Activated naive CD8-positive, alpha-beta T cell (primary cell): ENCODE results near the gene HNRNPUL1.
A peak's percentile ranks its signal among the peaks of the same experiment; 100 is the strongest.
"Not testable (repeated sequence)": the region's sequence is repeated elsewhere in the genome, so short reads cannot be mapped to it uniquely, and the experiment has no call there.

Experiments used
- H3K27ac Mint-ChIP-seq: one replicate; pipeline ENCODE4 v1.8.0; 2021; ENCODE audit warnings: mixed read lengths
- H3K27me3 Mint-ChIP-seq: one replicate; pipeline ENCODE4 v1.8.0; 2021; ENCODE audit warnings: mixed read lengths
- H3K36me3 Mint-ChIP-seq: one replicate; pipeline ENCODE4 v1.8.0; 2021; ENCODE audit warnings: mixed read lengths
- H3K4me1 Mint-ChIP-seq: one replicate; pipeline ENCODE4 v1.8.0; 2021; ENCODE audit warnings: low read depth, mixed read lengths
- H3K4me3 Mint-ChIP-seq: one replicate; pipeline ENCODE4 v1.8.0; 2021; ENCODE audit warnings: mild to moderate bottlenecking, mixed read lengths
- H3K9me3 Mint-ChIP-seq: one replicate; pipeline ENCODE4 v1.8.0; 2021; ENCODE audit warnings: low read depth, mixed read lengths

HNRNPUL1 gene

DNA sequence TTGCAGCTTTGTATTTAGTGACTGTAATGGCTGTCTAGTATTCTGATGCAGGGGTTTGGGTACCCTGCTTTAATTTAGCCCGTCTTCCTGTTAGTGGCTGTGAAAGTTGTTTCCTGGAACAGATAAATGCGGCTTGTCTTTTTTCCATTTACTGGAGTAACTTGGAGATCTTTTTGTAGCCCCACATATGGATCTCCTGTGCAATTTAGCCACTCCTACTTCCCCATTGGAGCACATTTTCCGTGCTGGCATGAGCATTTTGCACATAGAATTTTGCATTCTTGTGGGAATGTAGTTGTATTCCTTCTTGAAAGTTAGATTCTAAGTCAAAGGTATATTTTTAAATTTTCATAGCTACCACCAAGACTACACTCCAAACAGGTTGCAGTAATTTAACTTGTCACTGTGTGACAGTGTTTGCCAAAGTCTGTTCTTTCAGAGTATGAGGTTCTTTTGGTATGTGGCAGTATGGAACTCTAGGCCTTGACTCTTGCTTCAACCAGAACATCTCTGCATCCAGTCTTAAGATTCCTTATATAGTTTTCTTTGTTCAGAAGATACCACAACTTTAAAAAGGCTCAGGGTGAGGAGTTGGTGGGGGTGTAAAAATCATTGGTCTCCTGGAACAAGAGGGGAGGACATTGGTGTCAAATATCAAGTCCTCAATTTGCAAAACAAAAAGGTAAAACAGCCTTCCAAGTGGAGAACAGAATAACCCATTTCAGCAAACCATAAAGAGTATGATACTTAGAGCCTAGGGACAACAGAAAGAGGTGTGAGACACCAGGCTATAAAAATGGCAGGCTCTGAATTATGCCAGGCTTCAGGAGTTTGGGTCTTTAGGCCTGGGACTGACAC, 24.7 kb downstream of the HNRNPUL1 start:
- no peaks in the 10 kb centered on the region for H3K9me3 Mint-ChIP-seq
- H3K4me1 Mint-ChIP-seq: peaks cover 3% of the 10 kb centered on the region
- H3K27ac Mint-ChIP-seq: peak overlapping the region; percentile 34
- no peaks in the 10 kb centered on the region for H3K27me3 Mint-ChIP-seq
- H3K36me3 Mint-ChIP-seq: peaks cover 5% of the 10 kb centered on the region
- H3K4me3 Mint-ChIP-seq: no peak overlapping the region

- not testable (repeated sequence) for H3K4me3 Mint-ChIP-seq, H3K9me3 Mint-ChIP-seq, H3K4me1 Mint-ChIP-seq, H3K27me3 Mint-ChIP-seq, H3K36me3 Mint-ChIP-seq, H3K27ac Mint-ChIP-seq
These were observed 25.6 kb downstream of the HNRNPUL1 start for GRCh38 chr19:41289814-41290213.

GRCh38 chr19:41294393-41294792, 30.2 kb downstream of the HNRNPUL1 start:
- Mint-ChIP-seq H3K9me3 (no peaks in the 10 kb centered on the region), H3K27me3 (no peaks in the 10 kb centered on the region), H3K27ac (no peak overlapping the region), H3K36me3 (peaks cover 9% of the 10 kb centered on the region), H3K4me1 (peaks cover 46% of the 10 kb centered on the region), H3K4me3 (no peak overlapping the region)

DNA sequence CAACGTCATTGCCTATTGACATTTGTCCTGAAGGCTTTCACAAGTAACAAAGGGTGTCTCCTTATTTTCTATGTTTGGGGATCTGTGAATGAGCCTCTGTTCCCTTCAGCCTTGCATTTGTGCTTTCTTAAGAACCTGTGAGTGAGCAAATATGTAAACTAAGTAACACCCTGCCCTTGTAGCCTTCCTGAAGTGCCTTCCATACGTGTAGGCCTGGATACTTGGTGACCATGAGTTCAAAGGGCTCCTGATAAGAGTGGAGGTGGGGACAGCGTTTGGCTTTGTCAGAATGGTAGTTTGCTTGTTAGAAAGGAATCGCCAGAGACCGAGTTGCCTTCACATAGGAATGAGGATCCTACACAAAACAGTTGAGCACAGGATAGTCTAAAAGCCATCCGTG, 31.3 kb downstream of the HNRNPUL1 start:
- peaks cover 16% of the 10 kb centered on the region for H3K36me3 Mint-ChIP-seq
- H3K9me3 Mint-ChIP-seq: no peaks in the 10 kb centered on the region
- H3K4me1 Mint-ChIP-seq: peaks cover 57% of the 10 kb centered on the region
- no peaks in the 10 kb centered on the region for H3K27me3 Mint-ChIP-seq
- no peak overlapping the region for H3K27ac Mint-ChIP-seq
- H3K4me3 Mint-ChIP-seq: no peak overlapping the region

DNA sequence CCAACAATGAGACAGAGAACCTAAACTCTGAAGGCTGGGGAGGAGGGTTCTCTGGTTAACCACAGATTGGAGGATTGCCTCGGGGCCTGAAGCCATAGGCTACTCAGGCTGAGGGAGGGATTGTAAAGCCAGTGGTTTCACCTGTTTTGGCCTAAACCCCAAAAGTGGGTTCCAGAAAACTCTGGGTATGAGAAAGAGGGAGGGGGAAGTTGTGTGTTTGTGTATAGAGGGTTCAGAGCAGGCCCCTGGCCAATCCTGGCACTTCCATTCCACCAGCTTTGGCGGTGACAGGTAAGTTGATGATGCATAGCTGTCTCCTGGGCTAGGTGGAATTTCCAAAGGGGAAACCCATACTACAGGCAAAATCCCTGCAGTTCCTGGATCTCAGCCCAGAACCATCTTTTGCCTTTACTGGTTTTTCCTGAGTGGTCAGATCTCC, 32.3 kb downstream of the HNRNPUL1 start:
- Mint-ChIP-seq H3K27me3 (no peaks in the 10 kb centered on the region), H3K4me3 (no peak overlapping the region), H3K9me3 (no peaks in the 10 kb centered on the region), H3K4me1 (peaks cover 67% of the 10 kb centered on the region), H3K27ac (peak overlapping the region; percentile 89), H3K36me3 (peaks cover 18% of the 10 kb centered on the region)

DNA sequence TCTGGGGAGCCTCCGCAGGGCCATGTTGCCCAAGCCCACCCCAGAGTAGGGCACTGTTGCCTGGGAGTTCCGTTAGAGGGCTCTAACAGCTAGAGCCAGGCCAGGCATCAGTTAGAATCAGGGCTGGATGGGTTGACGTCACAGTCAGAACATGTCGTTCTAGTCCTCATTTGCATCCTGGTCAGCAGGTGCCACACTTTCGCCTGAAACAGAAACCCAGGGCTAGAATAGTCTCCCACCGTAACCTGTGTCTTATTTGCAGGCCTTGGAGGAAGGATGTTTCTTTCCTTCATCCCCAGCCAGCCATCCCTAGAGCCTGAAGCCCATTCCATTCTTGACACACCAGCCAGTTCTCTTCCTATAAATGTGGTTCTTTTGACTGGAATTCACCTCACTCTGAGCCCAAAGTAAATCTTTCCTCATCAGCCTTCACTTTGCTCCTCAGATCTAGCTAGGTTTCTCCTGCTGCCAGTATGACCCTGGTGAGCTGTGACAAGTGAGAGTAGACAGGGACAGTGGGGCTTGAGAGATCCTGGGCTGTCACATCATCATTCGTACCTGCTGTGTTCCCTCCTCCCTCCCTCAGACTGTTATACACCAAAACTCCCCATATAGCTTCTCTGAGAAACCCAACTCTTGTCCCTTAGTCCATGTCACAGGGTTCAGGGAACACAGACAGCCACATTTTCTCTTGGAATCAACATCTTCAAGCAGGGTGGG, 33.6 kb downstream of the HNRNPUL1 start:
- Mint-ChIP-seq H3K9me3 (no peaks in the 10 kb centered on the region), H3K4me3 (peak overlapping the region; percentile 66), H3K36me3 (peaks cover 21% of the 10 kb centered on the region), H3K4me1 (peaks cover 79% of the 10 kb centered on the region), H3K27ac (peak overlapping the region; percentile 89), H3K27me3 (no peaks in the 10 kb centered on the region)

- H3K36me3 Mint-ChIP-seq: peaks cover 21% of the 10 kb centered on the region
These were observed 34.3 kb downstream of the HNRNPUL1 start for GRCh38 chr19:41298348-41298964.

DNA sequence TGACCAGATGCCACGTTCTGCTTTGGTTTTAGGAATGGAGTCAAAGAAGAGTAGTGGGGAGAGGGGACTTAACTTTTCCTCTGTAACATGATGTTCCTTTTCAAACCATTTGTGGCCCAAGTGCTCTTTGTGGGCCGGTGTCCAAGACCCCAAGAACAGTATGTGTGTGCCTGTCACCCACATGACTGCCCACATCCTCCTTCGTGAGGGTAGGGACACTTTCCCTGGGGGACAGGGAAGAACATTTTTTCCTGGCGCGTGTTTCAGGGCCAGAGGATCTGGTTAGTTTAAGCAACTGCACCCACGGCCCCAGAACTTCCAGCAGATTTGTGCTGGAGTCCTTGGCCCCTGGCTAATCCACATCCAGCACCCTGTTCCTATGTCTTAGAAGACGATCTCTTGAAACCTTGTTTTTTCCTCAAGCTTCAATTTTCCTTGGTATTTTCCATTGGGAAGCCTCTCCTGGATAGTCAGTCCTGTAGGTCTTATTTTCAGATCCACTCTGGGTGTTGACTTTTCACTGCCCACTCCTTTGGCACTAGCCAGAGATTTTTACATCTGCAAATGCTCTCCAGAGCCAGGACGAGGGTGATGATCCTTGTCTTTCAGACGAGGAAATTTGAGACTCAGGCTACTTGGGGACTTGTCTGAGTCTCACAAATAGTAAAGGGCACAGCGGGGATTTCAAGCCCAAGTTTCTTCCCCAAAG, 35.0 kb downstream of the HNRNPUL1 start:
- Mint-ChIP-seq H3K36me3 (peaks cover 23% of the 10 kb centered on the region), H3K27ac (peak overlapping the region; percentile 77), H3K4me1 (peaks cover 93% of the 10 kb centered on the region), H3K4me3 (peak overlapping the region; percentile 27), H3K9me3 (no peaks in the 10 kb centered on the region), H3K27me3 (no peaks in the 10 kb centered on the region)

More at GRCh38 chr19:41298348-41298964, 34.3 kb downstream of the HNRNPUL1 start:
- Mint-ChIP-seq H3K9me3 (no peaks in the 10 kb centered on the region), H3K27ac (peak overlapping the region; percentile 89), H3K4me3 (peak overlapping the region; percentile 66), H3K4me1 (peaks cover 85% of the 10 kb centered on the region), H3K27me3 (no peaks in the 10 kb centered on the region)

- peak overlapping the region; percentile 77 for H3K27ac Mint-ChIP-seq
- peaks cover 21% of the 10 kb centered on the region for H3K36me3 Mint-ChIP-seq
- no peaks in the 10 kb centered on the region for H3K9me3 Mint-ChIP-seq
- H3K27me3 Mint-ChIP-seq: no peaks in the 10 kb centered on the region
- H3K4me3 Mint-ChIP-seq: peak overlapping the region; percentile 27
- H3K4me1 Mint-ChIP-seq: peaks cover 95% of the 10 kb centered on the region
These were observed 35.5 kb downstream of the HNRNPUL1 start for GRCh38 chr19:41299755-41300089.

GRCh38 chr19:41300555-41300954, 36.4 kb downstream of the HNRNPUL1 start:
- H3K4me1 Mint-ChIP-seq: peaks cover 98% of the 10 kb centered on the region
- H3K27me3 Mint-ChIP-seq: no peaks in the 10 kb centered on the region
- H3K4me3 Mint-ChIP-seq: peak overlapping the region; percentile 42
- H3K27ac Mint-ChIP-seq: peak overlapping the region; percentile 96
- peaks cover 18% of the 10 kb centered on the region for H3K36me3 Mint-ChIP-seq
- no peaks in the 10 kb centered on the region for H3K9me3 Mint-ChIP-seq

GRCh38 chr19:41302624-41303351, 38.6 kb downstream of the HNRNPUL1 start:
- peak overlapping the region; percentile 96 for H3K27ac Mint-ChIP-seq
- H3K4me3 Mint-ChIP-seq: peak overlapping the region; percentile 84
- peaks cover 98% of the 10 kb centered on the region for H3K4me1 Mint-ChIP-seq
- H3K9me3 Mint-ChIP-seq: no peaks in the 10 kb centered on the region
- H3K27me3 Mint-ChIP-seq: no peaks in the 10 kb centered on the region
- H3K36me3 Mint-ChIP-seq: peaks cover 18% of the 10 kb centered on the region

DNA sequence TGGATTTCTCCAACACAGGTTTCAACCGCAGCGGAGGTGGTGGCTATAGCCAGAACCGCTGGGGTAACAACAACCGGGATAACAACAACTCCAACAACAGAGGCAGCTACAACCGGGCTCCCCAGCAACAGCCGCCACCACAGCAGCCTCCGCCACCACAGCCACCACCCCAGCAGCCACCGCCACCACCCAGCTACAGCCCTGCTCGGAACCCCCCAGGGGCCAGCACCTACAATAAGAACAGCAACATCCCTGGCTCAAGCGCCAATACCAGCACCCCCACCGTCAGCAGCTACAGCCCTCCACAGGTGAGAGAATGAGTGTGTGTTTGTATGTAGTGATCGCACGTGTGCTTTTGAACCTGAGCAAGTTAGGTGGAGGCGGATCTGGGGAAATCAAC, 39.8 kb downstream of the HNRNPUL1 start:
- H3K27me3 Mint-ChIP-seq: no peaks in the 10 kb centered on the region
- peak overlapping the region; percentile 85 for H3K27ac Mint-ChIP-seq
- H3K36me3 Mint-ChIP-seq: peaks cover 18% of the 10 kb centered on the region
- H3K9me3 Mint-ChIP-seq: no peaks in the 10 kb centered on the region
- H3K4me3 Mint-ChIP-seq: peak overlapping the region; percentile 78
- peaks cover 98% of the 10 kb centered on the region for H3K4me1 Mint-ChIP-seq

DNA sequence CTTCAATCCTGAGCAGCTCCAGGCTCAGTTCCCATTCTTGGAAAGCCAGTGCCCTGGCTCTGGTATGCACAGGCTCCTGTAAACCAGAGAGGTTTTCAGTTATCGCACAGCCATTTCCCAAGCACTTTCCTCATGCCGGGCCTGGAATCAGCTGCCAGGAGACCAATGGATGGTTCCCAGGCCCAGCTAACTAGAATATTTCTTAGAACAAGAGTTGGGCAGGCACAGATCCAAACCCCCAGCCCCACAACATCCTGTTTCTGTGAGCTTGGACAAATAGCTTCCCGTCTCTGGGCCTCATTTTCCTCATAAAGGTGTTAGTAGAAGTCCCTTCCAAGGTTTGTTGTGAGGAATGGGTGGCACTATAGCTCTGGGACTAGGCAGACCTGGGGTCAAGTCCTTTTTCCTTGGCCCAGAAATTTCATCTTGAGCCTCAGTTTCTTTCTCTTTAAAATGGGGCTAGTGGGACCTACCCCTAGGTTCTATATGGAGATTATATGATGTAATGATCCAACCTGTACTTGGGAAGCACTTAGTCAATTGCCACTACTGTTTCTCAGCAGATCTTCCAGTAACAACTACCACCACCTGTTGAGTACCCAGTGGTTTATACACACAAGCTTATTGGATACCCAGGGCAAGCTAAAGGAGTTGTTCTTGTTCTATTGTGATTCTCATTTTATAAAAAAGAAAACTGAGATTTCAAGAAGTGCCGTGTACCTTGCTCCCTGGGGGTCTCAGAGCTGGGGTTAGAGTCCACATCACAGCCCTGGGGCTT, 40.7 kb downstream of the HNRNPUL1 start:
- H3K9me3 Mint-ChIP-seq: no peaks in the 10 kb centered on the region
- H3K36me3 Mint-ChIP-seq: peaks cover 13% of the 10 kb centered on the region
- H3K4me3 Mint-ChIP-seq: peak overlapping the region; percentile 20
- no peaks in the 10 kb centered on the region for H3K27me3 Mint-ChIP-seq
- H3K27ac Mint-ChIP-seq: peak overlapping the region; percentile 85
- peaks cover 94% of the 10 kb centered on the region for H3K4me1 Mint-ChIP-seq
